Measurements from ENCODE around the gene MYH13.

DNA sequence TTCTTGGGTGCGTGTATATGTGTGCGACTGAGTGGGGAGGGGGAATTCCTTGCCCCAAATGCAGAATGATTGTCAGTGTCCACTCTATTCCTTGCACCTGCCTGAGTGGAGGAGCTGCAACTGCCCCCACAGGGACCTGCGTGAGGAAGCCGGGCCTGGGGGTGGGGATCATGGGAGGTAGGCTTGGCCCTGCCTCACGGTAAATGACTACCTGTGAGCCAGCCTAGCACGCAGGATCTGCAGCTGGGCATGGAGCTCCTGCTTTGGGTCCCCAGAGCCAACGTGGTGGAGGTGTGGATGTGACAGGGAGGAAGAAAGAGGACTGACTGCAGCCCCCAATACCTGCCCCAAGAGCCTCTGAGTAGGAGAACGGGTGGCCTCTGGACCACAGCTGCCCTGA is 97.4 kb downstream of the MYH13 start:
- no peak for TF ChIP-seq CTCF (IDR thresholded peaks at IDR 0.05)
- no peak for TF ChIP-seq POLR2A (IDR thresholded peaks at IDR 0.05)
